HG03558 (cell line): Measurements from ENCODE around the gene PAQR4.
A peak's percentile ranks its signal among the peaks of the same experiment; 100 is the strongest.

Source experiments
- ATAC-seq: cut with Tn5 transposase; IDR thresholded peaks from one replicate; pipeline ENCODE4 v1.9.1; 2021; ENCODE audit warnings: moderate number of reproducible peaks; ENCODE audit not compliant: unreplicated experiment; ENCODE audit errors: extremely low read depth

Gene PAQR4

DNA sequence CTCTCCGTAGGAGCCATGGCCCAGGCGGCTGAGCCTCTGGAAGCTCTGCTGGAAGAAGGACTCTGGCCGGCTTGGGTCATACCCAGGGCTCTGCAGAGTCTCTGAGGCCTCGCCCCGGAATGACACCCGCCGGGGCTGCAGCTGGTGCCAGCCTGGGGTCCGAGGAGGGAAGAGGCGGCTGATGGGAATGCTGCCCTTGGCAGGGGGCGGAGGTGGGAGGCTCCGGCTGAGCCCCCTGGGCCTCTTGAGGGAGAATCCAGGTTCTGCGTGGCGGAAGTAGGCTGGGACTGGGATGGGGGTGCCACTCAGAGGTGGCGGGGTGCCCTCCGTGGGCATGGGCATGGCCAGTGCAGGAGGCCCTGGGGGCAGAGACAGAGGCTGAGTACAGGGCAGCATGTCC, 7.5 kb downstream of the PAQR4 start:
- ATAC-seq: no peak

- no peak for ATAC-seq
Measured at GRCh38 chr16:2977440-2977839, 8.3 kb downstream of the PAQR4 start.

DNA sequence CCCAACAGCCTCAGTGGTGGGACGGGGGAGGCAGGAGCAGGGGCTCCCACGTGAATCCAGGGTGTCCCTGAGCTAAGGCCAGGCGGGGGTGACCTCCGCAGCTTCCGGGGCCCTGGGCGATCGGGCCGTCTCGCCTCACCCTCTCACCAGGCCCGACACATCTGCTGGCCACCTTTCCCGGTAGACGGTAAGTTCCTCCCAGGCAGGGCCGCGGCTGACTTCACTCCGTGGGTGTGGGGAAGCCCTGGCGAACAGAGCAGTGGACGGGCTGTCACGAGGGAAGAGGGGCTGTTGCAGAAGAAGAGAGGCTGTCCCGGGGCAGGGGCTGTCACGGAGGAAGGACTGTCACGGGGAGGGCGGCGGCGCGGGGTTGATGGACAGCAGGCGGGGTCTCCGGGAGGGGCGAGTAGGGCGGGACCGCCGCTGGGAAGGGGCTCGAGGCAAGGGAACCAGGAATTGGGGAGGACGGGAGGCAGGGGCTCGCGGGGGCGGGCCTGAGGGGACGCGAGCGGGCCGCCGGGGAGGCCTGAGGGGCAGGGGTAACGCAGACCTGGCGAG, 10.6 kb downstream of the PAQR4 start:
- ATAC-seq: no peak

GRCh38 chr16:2980227-2981176, 11.4 kb downstream of the PAQR4 start, which contains the start of gene PKMYT1:
Gene PKMYT1, minus strand, starts transcription at chr16:2980446. Its CDS starts 789 bp downstream, at chr16:2979657.
- peak; percentile 40 for ATAC-seq

- no peak for ATAC-seq
Measured at GRCh38 chr16:2981177-2981898, 12.2 kb downstream of the PAQR4 start.

DNA sequence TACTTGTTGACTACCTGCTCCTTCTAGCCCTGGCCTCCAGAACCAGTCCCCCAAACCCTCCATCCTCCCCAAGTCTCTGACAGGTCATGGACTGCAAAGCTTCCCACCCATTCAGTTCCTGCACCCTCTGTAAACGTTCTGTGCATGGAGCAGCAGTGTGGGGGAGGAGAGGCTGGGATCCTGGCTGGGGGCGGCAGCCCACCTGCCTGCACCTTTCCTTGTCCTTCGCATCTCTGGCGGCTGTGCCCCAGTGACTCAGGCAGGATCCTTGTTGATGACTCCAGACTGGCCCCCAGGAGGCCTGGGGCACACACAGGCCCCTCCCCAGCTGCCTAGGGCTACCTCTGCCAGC, 12.7 kb downstream of the PAQR4 start:
- ATAC-seq: no peak

GRCh38 chr16:2982402-2982801, 13.3 kb downstream of the PAQR4 start:
- ATAC-seq: no peak

DNA sequence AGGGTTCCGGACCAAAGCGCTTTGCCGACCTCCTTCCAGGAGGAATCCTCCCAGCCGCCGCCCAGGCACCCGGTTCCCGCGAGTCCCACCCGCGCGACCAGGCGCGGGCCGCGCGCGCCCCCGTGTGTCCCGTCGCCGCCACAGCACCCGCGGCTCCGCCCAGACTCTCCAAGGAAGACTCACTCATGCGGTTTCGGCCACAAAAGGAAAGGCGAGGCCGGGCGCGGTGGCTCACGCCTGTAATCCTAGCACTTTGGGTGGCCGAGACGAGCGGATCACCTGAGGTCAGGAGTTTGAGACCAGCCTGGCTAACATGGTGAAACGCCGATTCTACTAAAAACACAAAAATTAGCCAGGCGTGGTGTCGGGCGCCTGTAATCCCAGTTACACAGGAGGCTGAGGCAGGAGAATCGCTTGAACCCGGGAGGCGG, 14.6 kb downstream of the PAQR4 start:
- no peak for ATAC-seq

DNA sequence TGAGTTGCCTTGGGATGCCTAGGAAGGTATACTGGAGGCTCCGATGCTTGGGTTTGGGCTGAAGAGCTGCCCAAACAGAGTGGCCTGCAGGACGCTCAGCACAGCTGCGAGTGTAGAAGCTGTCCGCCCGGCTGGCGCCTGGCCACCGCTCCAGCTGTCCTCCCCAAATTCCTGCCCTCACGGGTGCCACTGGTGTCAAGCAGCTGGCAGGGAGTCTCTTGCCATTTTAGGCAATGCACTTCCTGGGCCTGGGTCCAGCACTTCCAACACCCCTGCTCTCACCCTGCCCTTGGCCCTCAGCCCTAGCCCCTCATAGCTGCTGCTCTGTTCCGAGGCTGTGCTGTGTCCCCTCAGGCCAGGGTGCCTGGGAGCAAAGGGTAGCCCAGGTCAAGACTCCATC, 16.3 kb downstream of the PAQR4 start:
- no peak for ATAC-seq

DNA sequence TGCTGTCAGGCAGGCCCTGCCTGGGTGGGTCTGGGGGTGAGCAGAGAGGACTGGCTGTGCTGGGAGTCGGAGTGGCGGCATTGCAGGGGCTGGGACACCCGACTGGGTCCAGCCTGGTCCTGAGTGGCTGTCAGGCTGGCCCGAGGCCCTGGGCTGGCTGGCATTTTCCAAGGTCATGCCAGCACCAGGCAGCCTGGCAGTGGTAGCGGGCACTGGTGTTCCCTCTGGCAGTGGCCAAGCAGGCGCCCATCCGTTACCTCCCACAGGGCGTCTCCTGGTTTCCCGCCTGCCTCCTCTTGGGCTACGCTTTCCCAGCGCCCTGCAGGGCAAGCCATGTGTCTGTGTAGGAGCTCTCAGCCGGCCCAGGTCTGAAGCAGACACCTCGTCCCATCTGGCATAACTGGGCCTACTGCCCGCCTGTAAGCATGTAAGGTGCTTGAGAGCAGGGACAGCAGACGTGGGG, 16.8 kb downstream of the PAQR4 start:
- no peak for ATAC-seq

GRCh38 chr16:2986623-2987188, 17.6 kb downstream of the PAQR4 start:
- ATAC-seq: no peak

GRCh38 chr16:2987286-2987685, 18.1 kb downstream of the PAQR4 start:
- no peak for ATAC-seq

DNA sequence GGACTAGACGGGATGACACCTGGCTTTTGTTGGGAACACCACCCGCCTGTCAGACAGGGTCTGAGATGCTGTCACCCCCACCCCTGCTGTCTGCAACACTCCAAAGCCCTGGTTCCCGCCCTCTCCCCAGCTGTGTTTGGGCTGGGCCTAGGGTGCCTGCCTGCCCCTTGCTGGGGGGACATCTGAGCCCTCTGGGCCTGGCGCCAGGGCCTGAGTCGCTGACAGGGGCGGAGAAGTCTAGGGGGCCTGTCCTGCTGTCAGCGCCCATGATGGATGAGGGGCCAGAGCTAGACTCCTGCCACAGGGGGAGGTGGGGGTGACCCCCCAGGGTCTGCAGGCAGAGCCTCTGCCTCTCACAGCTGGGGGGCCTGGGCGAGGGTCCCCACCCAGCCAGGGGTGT, 18.7 kb downstream of the PAQR4 start:
- no peak for ATAC-seq

DNA sequence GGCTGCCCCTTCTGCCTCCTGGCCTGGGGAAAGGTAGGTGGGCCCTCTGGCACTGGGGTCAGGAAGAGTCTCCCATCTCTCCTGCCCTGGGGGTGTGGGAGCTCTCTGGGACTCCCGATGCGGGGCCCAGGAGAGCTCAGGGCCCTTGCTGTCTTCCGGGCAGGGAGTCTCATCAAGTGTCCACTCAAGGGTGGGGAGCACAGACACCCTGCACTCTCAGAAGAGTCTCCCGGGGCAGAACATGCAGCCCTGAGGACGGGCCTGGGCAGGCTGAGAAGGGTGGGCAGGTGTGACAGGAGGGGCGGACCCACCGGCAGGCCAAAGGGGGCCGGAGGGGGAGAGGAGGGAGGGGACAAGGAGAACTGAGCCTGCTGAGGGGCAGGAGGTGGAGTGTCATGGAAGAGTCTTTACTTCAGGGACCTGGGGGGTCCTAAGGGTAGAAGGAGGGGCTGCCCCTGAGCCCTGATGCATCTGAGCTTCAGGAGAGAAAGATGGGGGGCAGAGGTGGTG, 19.5 kb downstream of the PAQR4 start:
- no peak for ATAC-seq

GRCh38 chr16:2990891-2991290, 21.7 kb downstream of the PAQR4 start:
- no peak for ATAC-seq

DNA sequence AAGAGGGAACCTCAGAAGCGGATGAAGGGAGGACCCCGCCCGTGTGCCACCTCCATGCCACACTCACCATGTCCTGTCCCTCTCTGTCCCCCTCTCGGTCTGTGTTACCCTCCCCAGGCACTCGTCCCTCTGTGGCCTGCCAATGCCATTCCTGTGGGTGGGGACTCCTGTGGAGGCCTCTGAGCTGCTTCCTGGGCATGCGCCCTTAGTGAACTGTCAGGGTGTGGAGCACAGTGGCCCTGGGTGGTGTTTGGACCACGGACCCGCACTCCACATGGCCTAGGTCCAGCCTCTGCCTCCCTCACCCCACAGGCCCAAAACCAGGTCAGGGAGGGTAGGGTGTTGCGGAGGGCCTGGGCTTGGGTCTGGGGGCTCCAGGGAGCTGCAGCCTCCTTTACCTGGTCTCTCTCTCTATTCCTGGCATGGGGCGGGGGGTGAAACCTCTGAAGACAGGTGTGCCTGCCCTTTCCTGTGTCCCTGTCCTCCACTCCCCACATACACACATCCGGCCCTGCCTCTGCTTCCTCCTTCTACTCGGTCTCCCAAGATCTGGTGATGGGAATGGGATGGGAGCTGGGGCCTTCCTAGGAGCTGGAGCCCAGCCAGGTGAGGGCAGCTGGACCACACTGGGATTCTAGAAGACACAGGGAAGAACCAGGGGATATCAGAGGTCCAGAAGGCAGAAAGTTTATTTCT, 22.6 kb downstream of the PAQR4 start:
- ATAC-seq: no peak

DNA sequence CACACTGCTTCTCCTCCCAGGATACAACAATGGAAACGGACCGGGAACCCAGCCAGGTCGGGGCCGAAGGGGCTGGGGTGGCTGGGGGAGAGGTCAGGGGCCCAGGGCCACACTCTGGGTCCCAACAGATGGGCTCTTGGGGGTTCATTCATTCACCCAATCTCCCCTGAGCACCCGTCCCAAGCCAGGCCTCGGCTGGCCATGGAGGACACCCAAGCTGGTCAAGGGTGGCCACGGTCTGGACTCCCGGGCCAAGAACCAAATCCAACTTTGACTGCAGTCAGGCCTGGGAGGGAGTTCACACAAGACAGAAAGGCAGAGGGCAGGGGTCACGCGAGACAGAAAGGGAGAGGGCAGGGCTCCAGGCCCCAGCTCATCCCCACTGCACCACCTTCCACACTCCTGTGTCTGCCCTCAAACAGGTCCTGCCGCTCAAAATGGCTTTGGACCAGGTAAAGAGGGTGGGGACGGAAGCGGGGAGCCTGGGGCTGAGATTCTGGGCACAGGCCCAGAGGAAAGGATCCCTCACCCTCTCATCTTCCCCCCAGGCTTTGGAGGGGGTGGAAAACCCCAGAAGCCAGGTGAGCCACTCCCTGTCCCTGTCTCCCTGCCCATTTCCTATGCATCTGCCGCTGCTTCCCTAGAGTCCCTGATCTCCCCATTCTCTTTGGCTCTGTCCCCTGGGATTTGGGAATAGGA, 23.4 kb downstream of the PAQR4 start:
- no peak for ATAC-seq

DNA sequence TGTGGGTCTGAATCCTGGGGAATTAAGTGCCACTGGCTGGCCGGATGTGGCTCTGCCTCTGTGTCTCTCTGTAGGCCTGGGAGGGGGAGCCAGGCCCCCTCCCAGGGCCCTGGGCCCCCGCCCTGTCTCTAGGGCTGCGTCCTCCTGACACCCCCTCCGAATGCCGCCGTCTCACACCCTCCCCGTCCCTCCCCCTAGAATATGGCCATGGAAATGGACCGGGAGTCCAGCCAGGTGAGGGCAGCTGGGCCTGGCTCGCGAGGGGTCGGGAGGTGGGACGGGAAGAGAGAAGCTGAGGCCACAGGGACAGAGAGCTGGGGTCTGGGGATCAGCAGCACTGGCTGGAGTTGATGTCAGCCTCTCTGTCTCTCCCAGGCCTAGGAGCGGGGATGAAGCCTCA, 27.1 kb downstream of the PAQR4 start:
- no peak for ATAC-seq

DNA sequence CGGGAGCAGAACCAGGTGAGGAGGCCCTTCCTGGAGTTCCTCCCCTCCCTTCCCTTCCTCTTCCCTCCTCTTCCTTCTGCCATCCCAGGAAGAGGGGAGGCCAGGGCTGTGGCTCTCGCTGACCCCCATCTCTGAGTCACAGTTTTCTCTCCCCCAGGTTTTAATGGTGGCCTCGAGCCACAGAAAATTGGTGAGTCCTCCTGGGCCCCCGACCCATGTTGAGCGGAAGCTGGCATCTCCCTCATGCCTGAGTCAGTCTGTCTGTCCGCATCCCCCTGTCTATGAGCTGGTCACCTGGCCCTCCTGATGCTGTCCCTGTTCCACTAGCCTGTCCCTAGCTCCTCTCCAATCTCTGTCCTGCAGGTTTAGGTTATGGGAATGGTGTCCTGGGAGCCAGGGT, 30.8 kb downstream of the PAQR4 start:
- ATAC-seq: no peak
